GM23338 (cell line): ENCODE measurements around the gene WSCD2. TPM values are rescaled to one million over a fixed set of nuclear protein-coding genes. Genes with fewer than 3 reads are reported as not detected.

Experiments
- ATAC-seq: fragments of 200-7000 bp; cut with Tn5 transposase; 3 replicates; pipeline ENCODE4 v1.9.1; 2020
- DNase-seq: peaks from one replicate; pipeline ENCODE4 v3.0.0-alpha.2; 2015; ENCODE audit warnings: low spot score
- H2AFZ ChIP-seq: fragments of 200-600 bp; sonication (generic); 2 replicates; pipeline ENCODE4 v1.8.0; 2016; ENCODE audit warnings: antibody characterized with exemption, mild to moderate bottlenecking, moderate library complexity
- H3F3A ChIP-seq: fragments of 200-600 bp; sonication (generic); replicated peaks from 2 replicates; pipeline ENCODE4 v1.8.0; 2017; ENCODE audit warnings: antibody characterized with exemption, mixed run types, low read depth
- H3K27ac ChIP-seq: fragments of 200-600 bp; sonication (generic); 2 replicates; pipeline ENCODE4 v1.6.1; 2016; ENCODE audit warnings: low read depth
- H3K27me3 ChIP-seq: fragments of 200-600 bp; sonication (generic); 2 replicates; pipeline ENCODE4 v1.8.0; 2016; ENCODE audit warnings: mild to moderate bottlenecking, mixed run types, moderate library complexity; ENCODE audit not compliant: insufficient read depth
- H3K36me3 ChIP-seq: fragments of 200-600 bp; sonication (generic); 2 replicates; pipeline ENCODE4 v1.8.0; 2016; ENCODE audit warnings: mild to moderate bottlenecking; ENCODE audit not compliant: insufficient read depth
- H3K4me1 ChIP-seq: fragments of 200-600 bp; sonication (generic); 2 replicates; pipeline ENCODE4 v1.8.0; 2016; ENCODE audit warnings: mild to moderate bottlenecking, moderate library complexity; ENCODE audit not compliant: insufficient read depth
- H3K4me2 ChIP-seq: fragments of 200-600 bp; sonication (generic); 2 replicates; pipeline ENCODE4 v1.7.1; 2017; ENCODE audit warnings: mixed run types
- H3K4me3 ChIP-seq: fragments of 200-600 bp; sonication (generic); 2 replicates; pipeline ENCODE4 v1.6.1; 2016; ENCODE audit warnings: mixed run types
- H3K79me2 ChIP-seq: fragments of 200-600 bp; sonication (generic); replicated peaks from 2 replicates; pipeline ENCODE4 v1.8.0; 2017; ENCODE audit warnings: mild to moderate bottlenecking; ENCODE audit not compliant: insufficient read depth
- H3K9me2 ChIP-seq: fragments of 200-600 bp; sonication (generic); 2 replicates; pipeline ENCODE4 v1.8.0; 2017; ENCODE audit not compliant: insufficient read depth
- H4K20me1 ChIP-seq: fragments of 200-600 bp; sonication (generic); replicated peaks from 2 replicates; pipeline ENCODE4 v1.8.0; 2017; ENCODE audit warnings: mild to moderate bottlenecking; ENCODE audit not compliant: insufficient read depth
- H3K27ac Mint-ChIP-seq: 2 replicates; pipeline ENCODE4 v1.8.0; 2020; ENCODE audit warnings: inconsistent platforms, mild to moderate bottlenecking, moderate library complexity, mixed read lengths
- H3K27me3 Mint-ChIP-seq: 3 replicates; pipeline ENCODE4 v1.8.0; 2022; ENCODE audit warnings: low read depth, mild to moderate bottlenecking, moderate library complexity, mixed read lengths, inconsistent platforms; ENCODE audit not compliant: insufficient read depth, poor library complexity
- H3K36me3 Mint-ChIP-seq: 3 replicates; pipeline ENCODE4 v1.8.0; 2021; ENCODE audit warnings: low read depth, mild to moderate bottlenecking, inconsistent platforms, moderate library complexity, mixed read lengths
- H3K4me1 Mint-ChIP-seq: 3 replicates; pipeline ENCODE4 v1.8.0; 2020; ENCODE audit warnings: mild to moderate bottlenecking, inconsistent platforms, mixed read lengths
- H3K4me3 Mint-ChIP-seq: 3 replicates; pipeline ENCODE4 v1.8.0; 2021; ENCODE audit warnings: moderate library complexity, mild to moderate bottlenecking, inconsistent platforms, mixed read lengths
- H3K9me3 Mint-ChIP-seq: 3 replicates; pipeline ENCODE4 v1.8.0; 2020; ENCODE audit warnings: moderate library complexity, mild to moderate bottlenecking, inconsistent platforms, mixed read lengths
- CREB1 ChIP-seq: fragments of 250-450 bp; sonication (Bioruptor Pico); IDR thresholded peaks from 2 replicates; pipeline ENCODE4 v1.5.0; 2020; ENCODE audit warnings: low read depth, mild to moderate bottlenecking, moderate library complexity
- JUNB ChIP-seq: IDR thresholded peaks from one replicate; pipeline ENCODE4 v1.6.1; 2016; ENCODE audit warnings: antibody characterized with exemption; ENCODE audit not compliant: unreplicated experiment
- NANOG ChIP-seq: IDR thresholded peaks from 2 replicates; pipeline ENCODE4 v1.6.1; 2016; ENCODE audit warnings: antibody characterized with exemption, borderline replicate concordance
- POLR2AphosphoS5 ChIP-seq: IDR thresholded peaks from 2 replicates; pipeline ENCODE4 v1.6.1; 2016; ENCODE audit warnings: antibody characterized with exemption, low read depth
- ZNF331 ChIP-seq: fragments of 250-450 bp; sonication (Bioruptor Pico); IDR thresholded peaks from 2 replicates; pipeline ENCODE4 v1.5.0; 2020; ENCODE audit warnings: low read depth, mild to moderate bottlenecking, moderate library complexity
- ZNF462 ChIP-seq: fragments of 250-450 bp; sonication (Bioruptor Pico); IDR thresholded peaks from 2 replicates; pipeline ENCODE4 v1.5.0; 2020; ENCODE audit warnings: mild to moderate bottlenecking, moderate library complexity
- polyA plus RNA-seq: library from polyadenylated mRNA; unstranded; fragments of >200 nt; fragmentation: Nextera tagmentation; extraction: Ambion mirVana; gene quantifications from 2 replicates; pipeline ENCODE4 v1.2.1, GENCODE V29; 2016
- total RNA-seq: library from RNA; depleted of rRNA; stranded (reverse); fragments of >200 nt; shearing (Covaris generic); gene quantifications from 2 replicates; pipeline ENCODE4 v1.2.3, GENCODE V29; 2014
- TF ChIP-seq, protein P1 (sequence below): IDR thresholded peaks from one replicate; pipeline ENCODE4 v1.6.1; 2018; ENCODE audit warnings: antibody characterized with exemption; ENCODE audit not compliant: unreplicated experiment
- TF ChIP-seq, protein P2 (sequence below), 2 experiments: fragments of 200-600 bp in 1 of 2; sonication (generic) in 1 of 2; conservative IDR thresholded peaks; 2 replicates each; pipeline versions ENCODE4 v1.5.1 to v1.6.1; 2016 to 2017; ENCODE audit warnings: antibody characterized with exemption in 2 of 2, low read depth in 2 of 2, mild to moderate bottlenecking in 2 of 2, moderate library complexity in 1 of 2

Gene WSCD2
- total and polyA plus RNA-seq, 2 experiments from 2014 or later, result 0.66 to 3.1 TPM

DNA sequence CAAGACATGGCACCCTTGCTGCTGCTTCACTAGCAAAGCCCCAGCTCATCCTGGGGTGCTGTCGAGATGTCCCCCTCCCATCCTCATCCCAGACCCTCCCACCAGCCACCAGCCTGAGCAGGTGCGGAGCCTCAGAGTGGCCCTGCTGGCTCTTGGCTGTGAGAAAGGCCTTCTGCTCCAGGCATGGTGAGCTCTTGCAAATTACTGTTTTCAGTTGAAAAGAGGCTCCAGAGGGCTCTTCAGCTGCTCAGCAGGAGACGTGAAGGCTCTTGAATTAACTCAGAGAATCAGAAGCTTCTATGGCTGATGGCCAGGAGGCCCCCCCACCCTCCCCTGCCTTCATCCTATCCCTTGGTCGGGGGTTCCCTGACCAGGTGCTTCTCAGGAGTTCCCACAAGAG is 44.1 kb downstream of the WSCD2 start:
- ATAC-seq (peak; percentile 70), DNase-seq (peak; percentile 18)
- 0 out of 2 replicates have a peak, but pooled peaks cover 4% of the 10 kb centered on the region for H3K9me2 ChIP-seq
- H3K27me3 ChIP-seq, result no peaks in the 10 kb centered on the region
- Mint-ChIP-seq H3K27me3 (peaks cover 14% of the 10 kb centered on the region), H3K36me3 (peaks cover 6% of the 10 kb centered on the region; the same call in 2 of the 3 replicates), H3K4me3 (no peak overlapping the region), H3K4me1 (peaks cover 37% of the 10 kb centered on the region), H3K27ac (peak overlapping the region; percentile 62; the same call in 1 of the 2 replicates), H3K9me3 (peaks cover 10% of the 10 kb centered on the region)
- H3F3A ChIP-seq, result 0 out of 2 replicates have a peak, but pooled peaks cover 2% of the 10 kb centered on the region
- H3K79me2 ChIP-seq, result no peaks in the 10 kb centered on the region
- TF ChIP-seq CREB1, result no peak
- TF ChIP-seq POLR2AphosphoS5, result no peak
- TF ChIP-seq, protein P1, sequence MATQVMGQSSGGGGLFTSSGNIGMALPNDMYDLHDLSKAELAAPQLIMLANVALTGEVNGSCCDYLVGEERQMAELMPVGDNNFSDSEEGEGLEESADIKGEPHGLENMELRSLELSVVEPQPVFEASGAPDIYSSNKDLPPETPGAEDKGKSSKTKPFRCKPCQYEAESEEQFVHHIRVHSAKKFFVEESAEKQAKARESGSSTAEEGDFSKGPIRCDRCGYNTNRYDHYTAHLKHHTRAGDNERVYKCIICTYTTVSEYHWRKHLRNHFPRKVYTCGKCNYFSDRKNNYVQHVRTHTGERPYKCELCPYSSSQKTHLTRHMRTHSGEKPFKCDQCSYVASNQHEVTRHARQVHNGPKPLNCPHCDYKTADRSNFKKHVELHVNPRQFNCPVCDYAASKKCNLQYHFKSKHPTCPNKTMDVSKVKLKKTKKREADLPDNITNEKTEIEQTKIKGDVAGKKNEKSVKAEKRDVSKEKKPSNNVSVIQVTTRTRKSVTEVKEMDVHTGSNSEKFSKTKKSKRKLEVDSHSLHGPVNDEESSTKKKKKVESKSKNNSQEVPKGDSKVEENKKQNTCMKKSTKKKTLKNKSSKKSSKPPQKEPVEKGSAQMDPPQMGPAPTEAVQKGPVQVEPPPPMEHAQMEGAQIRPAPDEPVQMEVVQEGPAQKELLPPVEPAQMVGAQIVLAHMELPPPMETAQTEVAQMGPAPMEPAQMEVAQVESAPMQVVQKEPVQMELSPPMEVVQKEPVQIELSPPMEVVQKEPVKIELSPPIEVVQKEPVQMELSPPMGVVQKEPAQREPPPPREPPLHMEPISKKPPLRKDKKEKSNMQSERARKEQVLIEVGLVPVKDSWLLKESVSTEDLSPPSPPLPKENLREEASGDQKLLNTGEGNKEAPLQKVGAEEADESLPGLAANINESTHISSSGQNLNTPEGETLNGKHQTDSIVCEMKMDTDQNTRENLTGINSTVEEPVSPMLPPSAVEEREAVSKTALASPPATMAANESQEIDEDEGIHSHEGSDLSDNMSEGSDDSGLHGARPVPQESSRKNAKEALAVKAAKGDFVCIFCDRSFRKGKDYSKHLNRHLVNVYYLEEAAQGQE, result no peak
- peak; percentile 91 for TF ChIP-seq ZNF462 (CRISPR knock-in tag)
- TF ChIP-seq JUNB, result no peak
- TF ChIP-seq NANOG, result no peak
- TF ChIP-seq, protein P2, sequence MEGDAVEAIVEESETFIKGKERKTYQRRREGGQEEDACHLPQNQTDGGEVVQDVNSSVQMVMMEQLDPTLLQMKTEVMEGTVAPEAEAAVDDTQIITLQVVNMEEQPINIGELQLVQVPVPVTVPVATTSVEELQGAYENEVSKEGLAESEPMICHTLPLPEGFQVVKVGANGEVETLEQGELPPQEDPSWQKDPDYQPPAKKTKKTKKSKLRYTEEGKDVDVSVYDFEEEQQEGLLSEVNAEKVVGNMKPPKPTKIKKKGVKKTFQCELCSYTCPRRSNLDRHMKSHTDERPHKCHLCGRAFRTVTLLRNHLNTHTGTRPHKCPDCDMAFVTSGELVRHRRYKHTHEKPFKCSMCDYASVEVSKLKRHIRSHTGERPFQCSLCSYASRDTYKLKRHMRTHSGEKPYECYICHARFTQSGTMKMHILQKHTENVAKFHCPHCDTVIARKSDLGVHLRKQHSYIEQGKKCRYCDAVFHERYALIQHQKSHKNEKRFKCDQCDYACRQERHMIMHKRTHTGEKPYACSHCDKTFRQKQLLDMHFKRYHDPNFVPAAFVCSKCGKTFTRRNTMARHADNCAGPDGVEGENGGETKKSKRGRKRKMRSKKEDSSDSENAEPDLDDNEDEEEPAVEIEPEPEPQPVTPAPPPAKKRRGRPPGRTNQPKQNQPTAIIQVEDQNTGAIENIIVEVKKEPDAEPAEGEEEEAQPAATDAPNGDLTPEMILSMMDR (conservative IDR thresholded peaks at IDR 0.05; ENCODE audit: low read depth in 2 of 2), result no peak
- no peak for TF ChIP-seq ZNF331 (CRISPR knock-in tag)
- H3K27ac ChIP-seq, result no peak overlapping the region
- peaks cover 22% of the 10 kb centered on the region for H3K4me1 ChIP-seq
- H3K36me3 ChIP-seq, result no peaks in the 10 kb centered on the region
- H4K20me1 ChIP-seq, result no peaks in the 10 kb centered on the region
- H3K4me2 ChIP-seq, result peak overlapping the region; percentile 51; the same call in 1 of the 2 replicates
- no peak overlapping the region for H2AFZ ChIP-seq
- no peak overlapping the region for H3K4me3 ChIP-seq
